Sigmoid colon (tissue), 7 donors: ENCODE measurements around the gene TATDN3. TPM values are rescaled to one million over a fixed set of nuclear protein-coding genes. Genes with fewer than 3 reads are reported as not detected.

ENCODE experiments used
- DNase-seq: peaks from one replicate; pipeline ENCODE4 v3.0.0-alpha.2; 2019
- H3K27ac ChIP-seq, 4 donors: fragments of 200-600 bp; sonication (generic); one replicate each; pipeline ENCODE4 v1.5.1; 2016 to 2019; ENCODE audit warnings: mild to moderate bottlenecking in 1 of 4
- H3K27me3 ChIP-seq, 3 donors: fragments of 200-600 bp; sonication (generic); one replicate each; pipeline ENCODE4 v1.5.1; 2019; ENCODE audit warnings: mild to moderate bottlenecking in 1 of 3
- H3K36me3 ChIP-seq, 4 donors: fragments of 200-600 bp; sonication (generic); one replicate each; pipeline ENCODE4 v1.5.1; 2016 to 2019
- H3K4me1 ChIP-seq, 4 donors: fragments of 200-600 bp; sonication (generic); one replicate each; pipeline ENCODE4 v1.5.1; 2017 to 2019
- H3K4me3 ChIP-seq, 4 donors: fragments of 200-600 bp; sonication (generic); one replicate each; pipeline ENCODE4 v1.5.1; 2017 to 2019; ENCODE audit warnings: mild to moderate bottlenecking in 2 of 4, moderate library complexity in 1 of 4
- H3K9me3 ChIP-seq, 4 donors: fragments of 200-600 bp in 3 of 4; sonication (generic) in 3 of 4; one replicate each; pipeline versions ENCODE4 v1.5.1 to v1.6.1; 2013 to 2019
- EP300 ChIP-seq, 4 donors: sonication (generic); formaldehyde crosslinking; IDR thresholded peaks; one replicate each; pipeline ENCODE4 v1.6.1; 2017; ENCODE audit warnings: antibody characterized with exemption in 4 of 4
- POLR2A ChIP-seq, 2 donors: fragments of 450-650 bp; IDR thresholded peaks; one replicate each; pipeline ENCODE4 v1.6.1; 2016; ENCODE audit warnings: antibody characterized with exemption in 2 of 2, mild to moderate bottlenecking in 2 of 2, moderate library complexity in 2 of 2
- POLR2AphosphoS5 ChIP-seq, 4 donors: sonication (generic); formaldehyde crosslinking; IDR thresholded peaks; one replicate each; pipeline ENCODE4 v1.6.1; 2017; ENCODE audit warnings: antibody characterized with exemption in 4 of 4
- WGBS, 2 donors: extraction: QIAGEN DNeasy Blood & Tissue Kit; methylation state at CpG; one replicate each; pipeline ENCODE4 v1.1.7; 2013; 5-methylcytosine and 5-hydroxymethylcytosine counted together
- intact Hi-C: fragments of 100-400 bp; cut with DNase I; formaldehyde crosslinking; loops from one replicate; pipeline ENCODE4 v1.15.1; 2023
- polyA plus RNA-seq, 3 donors: library from polyadenylated mRNA; stranded (reverse); fragments of 200-250 nt; gene quantifications; one replicate each; pipeline ENCODE4 v1.2.3, GENCODE V29; 2013
- small RNA-seq, 3 donors: library from RNA; depleted of rRNA; stranded (forward); fragments of <200 nt; gene quantifications; one replicate each; pipeline ENCODE3, GENCODE V24; 2016
- total RNA-seq, 4 donors: library from RNA; depleted of rRNA; stranded (reverse); fragments of >200 nt; gene quantifications; one replicate each; pipeline ENCODE4 v1.1.0, GENCODE V29; 2016
- TF ChIP-seq, protein P1 (sequence below), 4 experiments: fragments of 450-650 bp in 3 of 4; fragments of 200-600 bp in 1 of 4; IDR thresholded peaks; one replicate each; pipeline ENCODE4 v1.5.1; 2016 to 2019; ENCODE audit warnings: antibody characterized with exemption in 4 of 4, mild to moderate bottlenecking in 3 of 4, moderate library complexity in 2 of 4
- donor health status: healthy with polysubstance abuse.
- donor health status: Bipolar disorder and iron deficiency.
- donor health status: healthy.

Gene TATDN3
- total and polyA plus RNA-seq, 7 donors = 9.1 to 25.7 (median 12.5) TPM

DNA sequence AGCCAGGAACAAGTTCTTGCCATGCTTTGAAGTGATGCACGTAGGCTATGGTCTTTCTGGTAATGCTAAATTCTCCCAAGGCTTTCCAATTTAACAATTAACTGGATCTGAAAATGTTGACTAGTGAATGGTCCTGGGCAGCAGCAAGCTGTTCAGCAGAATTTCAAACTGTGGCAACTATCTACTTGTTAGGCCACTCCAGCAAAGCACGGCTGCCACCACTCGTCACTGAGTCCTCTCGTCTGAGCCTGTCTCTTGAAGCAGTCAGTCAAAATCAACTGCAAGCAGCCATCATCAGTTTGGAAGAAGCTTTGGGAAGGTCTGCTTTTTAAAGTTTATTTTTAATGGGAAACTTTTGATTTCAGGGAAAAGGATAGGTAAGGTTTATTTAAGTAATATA, 72.5 kb downstream of the TATDN3 start:
- Histone ChIP-seq H3K4me3 (no peak overlapping the region), H3K4me1 (peaks cover 0 to 22% (median 17%) of the 10 kb centered on the region in 4 donors), H3K36me3 (peaks cover 0 to 23% (median 1%) of the 10 kb centered on the region in 4 donors), H3K27me3 (no peaks in the 10 kb centered on the region), H3K9me3 (no peaks in the 10 kb centered on the region), H3K27ac (no peak overlapping the region)
- no peak for DNase-seq
- TF ChIP-seq, protein P1, sequence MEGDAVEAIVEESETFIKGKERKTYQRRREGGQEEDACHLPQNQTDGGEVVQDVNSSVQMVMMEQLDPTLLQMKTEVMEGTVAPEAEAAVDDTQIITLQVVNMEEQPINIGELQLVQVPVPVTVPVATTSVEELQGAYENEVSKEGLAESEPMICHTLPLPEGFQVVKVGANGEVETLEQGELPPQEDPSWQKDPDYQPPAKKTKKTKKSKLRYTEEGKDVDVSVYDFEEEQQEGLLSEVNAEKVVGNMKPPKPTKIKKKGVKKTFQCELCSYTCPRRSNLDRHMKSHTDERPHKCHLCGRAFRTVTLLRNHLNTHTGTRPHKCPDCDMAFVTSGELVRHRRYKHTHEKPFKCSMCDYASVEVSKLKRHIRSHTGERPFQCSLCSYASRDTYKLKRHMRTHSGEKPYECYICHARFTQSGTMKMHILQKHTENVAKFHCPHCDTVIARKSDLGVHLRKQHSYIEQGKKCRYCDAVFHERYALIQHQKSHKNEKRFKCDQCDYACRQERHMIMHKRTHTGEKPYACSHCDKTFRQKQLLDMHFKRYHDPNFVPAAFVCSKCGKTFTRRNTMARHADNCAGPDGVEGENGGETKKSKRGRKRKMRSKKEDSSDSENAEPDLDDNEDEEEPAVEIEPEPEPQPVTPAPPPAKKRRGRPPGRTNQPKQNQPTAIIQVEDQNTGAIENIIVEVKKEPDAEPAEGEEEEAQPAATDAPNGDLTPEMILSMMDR (IDR thresholded peaks at IDR 0.05) = no peak
- no peak for TF ChIP-seq POLR2A (IDR thresholded peaks at IDR 0.05)
- TF ChIP-seq POLR2AphosphoS5 (IDR thresholded peaks at IDR 0.05) = no peak
- no peak for TF ChIP-seq EP300 (IDR thresholded peaks at IDR 0.05)
- WGBS, 2 donors = 97% methylated on average over 4 of the region's 4 CpGs
- intact Hi-C loops = no loop called here

Small RNA genes lying within 50 kb of the gene (small RNA-seq; reads per million reads assigned to genes)
- gene AC104333.1 (0 reads per million in 3 donors), gene AC104333.2 (0 reads per million in 3 donors)

Other genes with a start within 250 kb of the TATDN3 start
- gene ATF3, start 183.1 kb upstream of the TATDN3 start, total RNA-seq = 10 to 100 TPM in 2 of 4 donors, 1 to 10 TPM in 2; 3.2 to 32.0 (median 11.8) TPM
- gene ATF3, start 183.1 kb upstream of the TATDN3 start, polyA plus RNA-seq = 100 to 1,000 TPM in 1 of 3 donors, 10 to 100 TPM in 2; 29.4 to 162 (median 37.8) TPM
- gene BATF3, start 92.1 kb upstream of the TATDN3 start, total RNA-seq = 10 to 100 TPM in 1 of 4 donors, 1 to 10 TPM in 3; 1.8 to 10.0 (median 2.9) TPM
- gene BATF3, start 92.1 kb upstream of the TATDN3 start, polyA plus RNA-seq = 1 to 10 TPM; 3.0 to 5.7 (median 3.7) TPM
- 10 to 100 TPM; 26.0 to 50.4 (median 30.2) TPM for gene NSL1, start 117 bp upstream of the TATDN3 start, total RNA-seq
- gene NSL1, start 117 bp upstream of the TATDN3 start, polyA plus RNA-seq = 10 to 100 TPM; 12.0 to 22.7 (median 22.4) TPM
- not detected for gene SPATA45, start 55.8 kb downstream of the TATDN3 start, total RNA-seq
- not detected for gene SPATA45, start 55.8 kb downstream of the TATDN3 start, polyA plus RNA-seq
- gene FLVCR1, start 66.4 kb downstream of the TATDN3 start, total RNA-seq = 1 to 10 TPM; 2.9 to 6.9 (median 5.1) TPM
- 1 to 10 TPM in 2 of 3 donors, under 1 TPM in 1; 0.60 to 5.2 (median 2.1) TPM for gene FLVCR1, start 66.4 kb downstream of the TATDN3 start, polyA plus RNA-seq
- 1 to 10 TPM in 2 of 4 donors, under 1 TPM in 2; 0.16 to 2.1 (median 0.83) TPM for gene VASH2, start 158.6 kb downstream of the TATDN3 start, total RNA-seq
- gene VASH2, start 158.6 kb downstream of the TATDN3 start, polyA plus RNA-seq = under 1 TPM; under 0.01 to 0.86 (median 0.23) TPM
- gene ANGEL2, start 224.0 kb downstream of the TATDN3 start, total RNA-seq = 10 to 100 TPM; 37.9 to 57.8 (median 44.8) TPM
- gene ANGEL2, start 224.0 kb downstream of the TATDN3 start, polyA plus RNA-seq = 10 to 100 TPM; 10.8 to 13.4 (median 12.9) TPM